Kidney glomerular epithelial cell (primary cell): Measurements from ENCODE around the gene GRPEL1.
"Not testable (repeated sequence)": the region's sequence is repeated elsewhere in the genome, so short reads cannot be mapped to it uniquely, and the experiment has no call there.

Experiments
- DNase-seq: peaks from one replicate; lab custom pipeline; 2025; lab: John Stamatoyannopoulos, UW

GRPEL1 gene

DNA sequence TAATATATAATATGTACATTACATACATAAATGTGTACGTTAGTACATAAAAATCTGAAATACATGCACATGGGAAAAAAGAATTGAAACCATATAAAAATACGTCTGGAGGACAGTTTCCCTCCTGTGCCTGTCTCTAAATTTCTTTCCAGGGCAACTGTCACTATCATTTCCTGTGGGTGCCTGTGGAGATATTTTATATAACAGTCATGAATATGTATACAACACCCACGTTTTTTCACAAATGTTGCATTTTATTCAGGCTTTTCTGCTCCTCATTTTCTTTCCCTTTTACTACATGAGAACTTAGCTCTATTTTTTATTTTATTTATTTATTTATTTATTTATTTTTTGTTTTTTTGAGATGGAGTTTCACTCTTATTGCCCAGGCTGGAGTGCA is 24.2 kb upstream of the GRPEL1 start:
- no peak for DNase-seq

DNA sequence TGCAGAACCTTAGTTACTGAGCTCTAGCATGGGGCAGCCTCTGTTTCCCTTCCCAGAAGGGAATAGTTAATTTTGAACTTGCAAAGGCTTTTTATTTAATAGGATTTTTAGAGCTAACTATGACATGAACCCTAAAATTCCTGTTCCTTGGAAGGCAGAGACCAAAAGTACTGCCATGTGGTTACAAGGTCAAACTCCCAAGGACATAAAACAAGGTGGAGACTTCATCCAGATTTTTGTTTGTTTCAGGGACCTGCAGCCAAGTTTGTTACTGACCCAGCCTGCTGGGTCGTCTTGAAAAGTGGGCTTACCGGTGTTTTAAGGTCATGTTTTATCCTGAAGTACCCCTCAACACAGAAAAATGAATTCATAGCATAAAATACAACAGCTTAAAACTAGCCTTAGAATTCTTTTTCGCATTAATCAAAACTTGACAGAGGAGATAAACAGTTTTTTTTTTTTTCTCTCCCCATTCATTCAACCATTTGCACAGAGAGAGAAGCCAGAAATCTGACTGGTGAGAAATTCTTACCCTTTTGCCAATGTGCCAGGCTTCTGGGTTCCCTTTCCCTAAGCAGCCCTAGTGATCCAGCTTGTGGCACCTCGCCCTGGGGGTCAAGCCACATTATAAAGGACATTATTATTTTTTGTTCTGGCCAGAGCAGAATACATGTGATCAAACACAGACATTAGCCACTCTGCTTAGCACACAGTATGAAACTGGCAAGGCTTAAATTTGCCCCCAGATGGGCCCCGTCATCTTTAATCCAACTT is 21.5 kb upstream of the GRPEL1 start:
- no peak for DNase-seq

DNA sequence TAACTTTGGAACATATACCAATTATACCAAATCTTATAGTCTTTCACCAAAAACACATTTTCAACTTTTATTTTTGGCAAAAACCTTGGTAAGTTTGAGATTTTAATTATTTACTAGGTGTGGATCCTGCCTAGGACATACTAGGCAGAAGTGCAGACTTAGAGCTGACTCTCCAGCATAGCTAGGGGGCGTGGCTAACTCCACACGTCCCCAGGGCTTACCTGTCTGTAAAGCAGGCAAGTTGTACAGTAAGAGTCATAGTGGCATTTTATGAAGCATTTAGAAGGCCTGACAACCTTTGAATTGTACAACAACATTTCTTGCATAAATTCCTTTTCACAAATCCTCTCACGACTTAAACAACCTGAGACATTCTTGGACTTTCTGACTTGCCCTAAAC is 19.2 kb upstream of the GRPEL1 start:
- no peak for DNase-seq

- DNase-seq = no peak
Measured at GRCh38 chr4:7086384-7086783, 18.5 kb upstream of the GRPEL1 start.

DNA sequence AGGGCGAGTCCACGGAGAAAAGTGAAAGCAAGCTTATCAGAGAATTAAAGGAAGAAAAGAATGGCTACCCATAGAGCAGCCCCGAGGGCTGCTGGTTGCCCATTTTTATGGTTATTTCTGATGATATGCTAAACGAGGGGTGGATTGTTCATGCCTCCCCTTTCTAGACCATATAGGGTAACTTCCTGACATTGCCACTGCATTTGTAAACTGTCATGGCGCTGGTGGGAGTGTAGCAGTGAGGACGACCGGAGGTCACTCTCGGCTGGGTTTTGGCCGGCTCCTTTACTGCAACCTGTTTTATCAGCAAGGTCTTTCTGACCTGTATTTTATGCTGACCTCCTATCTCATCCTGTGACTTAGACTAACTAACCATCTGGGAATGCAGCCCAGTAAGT is 16.7 kb upstream of the GRPEL1 start:
- not testable (repeated sequence) for DNase-seq

GRCh38 chr4:7083597-7084563 is 16.0 kb upstream of the GRPEL1 start:
- DNase-seq = no peak

- not testable (repeated sequence) for DNase-seq
Measured at GRCh38 chr4:7079909-7080308, 12.0 kb upstream of the GRPEL1 start.

DNA sequence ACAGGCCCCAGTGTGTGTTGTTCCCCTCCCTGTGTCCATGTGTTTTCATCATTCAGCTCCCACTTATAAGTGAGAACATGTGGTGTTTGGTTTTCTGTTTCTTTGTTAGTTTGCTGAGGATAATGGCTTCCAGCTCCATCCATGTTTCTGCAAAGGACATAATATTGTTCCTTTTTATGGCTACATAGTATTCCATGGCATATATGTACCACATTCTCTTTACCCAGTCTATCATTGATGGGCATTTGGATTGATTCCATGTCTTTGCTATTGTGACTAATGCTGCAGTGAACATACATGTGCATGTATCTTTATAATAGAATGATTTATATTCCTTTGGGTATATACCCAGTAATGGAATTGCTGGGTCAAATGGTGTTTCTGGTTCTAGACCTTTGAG is 11.6 kb upstream of the GRPEL1 start:
- DNase-seq = not testable (repeated sequence)

GRCh38 chr4:7078025-7078424 is 10.2 kb upstream of the GRPEL1 start:
- no peak for DNase-seq

- DNase-seq = no peak
Measured at GRCh38 chr4:7077371-7077770, 9.5 kb upstream of the GRPEL1 start.

- DNase-seq = no peak
Measured at GRCh38 chr4:7076696-7077082, 8.8 kb upstream of the GRPEL1 start.

- no peak for DNase-seq
Measured at GRCh38 chr4:7075962-7076695, 8.3 kb upstream of the GRPEL1 start.

DNA sequence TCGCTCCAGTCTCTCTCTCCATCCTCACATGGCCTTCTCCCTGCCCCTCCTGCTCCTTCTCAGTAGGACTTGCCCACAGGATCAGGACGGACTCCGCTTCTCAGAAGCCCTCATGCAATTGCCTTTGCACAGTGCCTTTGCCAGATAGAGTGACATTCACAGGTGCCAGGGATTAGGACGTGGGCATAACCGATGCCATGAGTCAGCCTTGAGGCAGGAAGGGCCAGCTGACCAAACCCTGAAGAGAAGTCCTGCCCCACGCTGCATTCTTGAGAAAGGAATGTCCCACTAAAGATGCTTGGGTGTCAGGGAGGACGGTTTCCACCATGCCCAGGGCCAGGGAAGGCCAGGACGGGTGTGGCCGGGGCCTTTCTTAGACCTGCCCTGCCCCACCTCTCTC is 6.6 kb upstream of the GRPEL1 start:
- DNase-seq = no peak

DNA sequence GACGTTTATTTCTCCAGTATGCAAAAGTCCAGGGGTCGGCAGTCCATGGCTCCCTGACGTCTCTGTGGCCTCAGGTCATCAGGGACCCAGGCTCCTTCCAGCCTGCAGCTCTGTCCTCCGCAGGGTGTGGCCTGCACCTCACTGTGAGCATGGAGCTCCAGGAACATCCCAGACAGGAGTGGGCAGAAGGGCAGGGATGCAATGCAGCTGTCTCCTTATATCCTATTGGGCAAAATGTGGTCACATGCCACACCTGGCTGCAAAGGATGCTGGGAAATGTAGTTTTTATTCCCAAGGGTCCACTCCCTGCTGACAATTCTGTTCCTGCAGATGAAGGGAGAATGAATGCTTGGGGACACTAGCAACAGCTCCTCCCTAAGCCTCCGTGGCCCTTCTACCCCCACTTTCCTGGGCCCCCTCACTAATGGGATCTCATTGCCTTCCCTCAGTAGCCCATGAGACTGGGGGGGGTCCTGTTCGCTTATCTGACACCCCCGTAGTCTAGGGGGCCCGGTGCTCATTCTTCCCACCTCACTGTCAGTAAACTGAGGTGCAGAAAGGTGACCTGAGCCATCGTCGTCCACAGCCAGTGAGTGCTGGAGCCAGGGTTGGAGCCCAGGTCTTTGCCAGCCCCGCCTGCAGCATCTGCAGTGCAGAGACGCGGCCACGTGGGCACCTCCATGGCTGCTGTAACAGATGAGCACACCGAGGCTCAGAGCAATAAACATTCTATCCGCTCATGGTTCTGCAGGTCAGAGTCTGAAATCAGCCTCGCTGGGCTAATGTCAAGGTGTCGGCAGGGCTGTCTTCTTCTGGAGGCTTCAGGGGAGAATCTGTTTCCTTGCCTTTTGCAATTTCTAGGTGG is 5.9 kb upstream of the GRPEL1 start:
- DNase-seq = peak; percentile 41

DNA sequence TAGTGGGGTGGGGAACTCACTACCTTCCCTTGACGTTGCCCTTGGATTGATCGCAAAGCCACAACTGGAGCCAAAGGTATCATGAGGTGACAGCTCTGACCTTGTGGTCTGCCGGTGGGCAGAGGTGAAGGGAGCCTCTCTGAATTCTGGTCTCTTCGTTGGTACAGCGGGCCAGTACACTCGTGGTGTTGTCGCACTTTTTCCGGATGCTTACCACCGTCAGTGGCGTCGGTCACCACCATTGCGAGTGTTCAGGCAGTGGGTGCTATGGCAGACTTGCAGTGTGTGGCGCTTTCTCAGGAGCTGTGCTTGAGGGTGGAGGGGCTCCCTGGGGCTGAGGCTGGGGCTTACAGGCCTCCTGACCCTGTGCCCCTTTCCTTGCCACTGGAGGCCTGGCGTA is 5.2 kb upstream of the GRPEL1 start:
- no peak for DNase-seq

DNA sequence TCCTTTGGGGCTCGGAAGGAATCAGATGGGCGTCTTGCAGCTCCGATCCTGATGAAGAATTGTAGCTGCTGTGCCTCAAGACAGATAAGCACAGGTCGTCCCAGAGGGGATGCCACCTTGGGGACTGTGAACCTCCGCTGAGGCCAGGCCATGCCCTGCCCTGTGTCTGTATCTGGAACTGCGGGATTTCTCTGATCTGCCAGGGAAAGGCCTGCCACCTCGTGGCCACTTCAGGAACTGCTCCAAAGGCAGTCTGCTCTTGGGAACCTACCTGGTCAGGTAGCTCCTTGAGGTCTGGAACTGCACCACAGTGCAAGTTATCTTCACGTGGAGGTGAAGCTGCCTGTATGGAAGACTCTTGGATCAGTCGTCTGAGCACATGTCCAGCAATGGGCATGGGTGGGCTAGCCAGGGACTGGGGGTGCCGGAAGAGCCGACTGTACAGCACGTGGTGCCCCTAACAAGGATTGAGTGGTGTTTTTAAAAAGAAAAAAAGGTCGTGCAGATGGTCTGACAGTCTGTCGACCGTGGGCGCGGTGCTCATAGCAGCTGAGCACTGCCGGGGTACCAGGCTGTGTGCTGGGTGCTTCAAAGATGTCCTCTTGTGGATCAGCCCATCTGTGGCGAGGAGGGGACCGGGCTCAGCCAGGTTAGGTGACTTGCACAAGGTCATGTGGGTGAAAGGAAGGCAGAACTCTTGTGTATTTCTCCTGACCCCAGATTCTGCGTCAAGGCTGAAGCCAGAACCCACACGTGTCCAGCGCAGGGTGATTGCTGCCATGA is 3.1 kb upstream of the GRPEL1 start:
- DNase-seq = peak; percentile 66

GRCh38 chr4:7068883-7069282 is 1.0 kb upstream of the GRPEL1 start:
- no peak for DNase-seq

- no peak for DNase-seq
Measured at GRCh38 chr4:7068279-7068842, 497 bp upstream of the GRPEL1 start.

GRCh38 chr4:7067126-7067451 is 775 bp downstream of the GRPEL1 start:
- DNase-seq = no peak

GRCh38 chr4:7066493-7066892 is 1.4 kb downstream of the GRPEL1 start:
- DNase-seq = no peak

GRCh38 chr4:7066006-7066405 is 1.9 kb downstream of the GRPEL1 start:
- DNase-seq = no peak
